Upper lobe of left lung (tissue), 4 donors: ENCODE data around the gene TK2.

Experiments used
- CTCF ChIP-seq, 6 experiments: fragments of 450-650 bp in 4 of 6; fragments of 200-600 bp in 2 of 6; sonication (generic) in 2 of 6; IDR thresholded peaks; one replicate each; pipeline ENCODE4 v1.5.1; 2016 to 2019; ENCODE audit warnings: antibody characterized with exemption in 6 of 6
- EP300 ChIP-seq, 4 donors: sonication (generic); formaldehyde crosslinking; IDR thresholded peaks; one replicate each; pipeline ENCODE4 v1.5.1; 2017; ENCODE audit warnings: antibody characterized with exemption in 4 of 4, control low read depth in 2 of 4

- TF ChIP-seq CTCF (IDR thresholded peaks at IDR 0.05) (no peak), EP300 (IDR thresholded peaks at IDR 0.05) (no peak)
Observed at GRCh38 chr16:66569131-66569530, 19.2 kb upstream of the TK2 start.
